GM19240 (cell line): ENCODE results near the gene LPCAT1.
"Not testable (repeated sequence)": the region's sequence is repeated elsewhere in the genome, so short reads cannot be mapped to it uniquely, and the experiment has no call there.

Experiments used
- DNase-seq: peaks from one replicate; pipeline ENCODE4 v3.0.0; 2011; ENCODE audit warnings: low spot score; ENCODE audit not compliant: insufficient read length

Gene LPCAT1

GRCh38 chr5:1509346-1510085, 14.2 kb downstream of the LPCAT1 start:
- no peak for DNase-seq

DNA sequence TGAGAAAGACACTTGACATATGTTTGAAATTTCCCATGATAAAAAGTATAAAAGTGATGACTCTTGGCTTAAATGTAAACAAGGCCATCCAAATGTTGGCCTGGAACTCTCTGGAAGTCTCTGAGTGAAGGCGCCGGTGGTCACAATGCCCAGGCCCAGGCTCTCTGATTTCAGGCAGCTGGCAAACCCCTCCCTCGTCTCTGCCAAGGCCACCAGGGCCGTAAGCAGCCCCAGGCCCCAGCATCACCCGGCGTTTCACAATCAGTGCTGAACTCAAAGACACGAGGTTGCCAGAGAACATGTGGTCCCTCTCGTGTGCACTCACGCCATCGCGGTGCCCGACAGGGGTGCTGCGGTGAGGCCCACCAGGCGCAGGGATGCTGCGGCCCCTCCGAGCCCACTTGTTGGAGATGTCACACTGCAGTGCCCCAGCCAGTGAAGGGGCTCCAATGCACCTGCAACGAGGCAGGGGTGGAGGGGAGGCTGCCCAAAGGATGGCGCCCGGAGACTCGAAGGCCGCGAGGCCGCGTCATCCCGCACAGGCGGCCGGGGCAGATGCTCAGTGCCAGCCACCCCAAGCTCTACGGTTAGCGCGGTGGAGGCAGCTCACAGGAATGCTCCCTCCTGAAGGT, 15.0 kb downstream of the LPCAT1 start:
- no peak for DNase-seq

DNA sequence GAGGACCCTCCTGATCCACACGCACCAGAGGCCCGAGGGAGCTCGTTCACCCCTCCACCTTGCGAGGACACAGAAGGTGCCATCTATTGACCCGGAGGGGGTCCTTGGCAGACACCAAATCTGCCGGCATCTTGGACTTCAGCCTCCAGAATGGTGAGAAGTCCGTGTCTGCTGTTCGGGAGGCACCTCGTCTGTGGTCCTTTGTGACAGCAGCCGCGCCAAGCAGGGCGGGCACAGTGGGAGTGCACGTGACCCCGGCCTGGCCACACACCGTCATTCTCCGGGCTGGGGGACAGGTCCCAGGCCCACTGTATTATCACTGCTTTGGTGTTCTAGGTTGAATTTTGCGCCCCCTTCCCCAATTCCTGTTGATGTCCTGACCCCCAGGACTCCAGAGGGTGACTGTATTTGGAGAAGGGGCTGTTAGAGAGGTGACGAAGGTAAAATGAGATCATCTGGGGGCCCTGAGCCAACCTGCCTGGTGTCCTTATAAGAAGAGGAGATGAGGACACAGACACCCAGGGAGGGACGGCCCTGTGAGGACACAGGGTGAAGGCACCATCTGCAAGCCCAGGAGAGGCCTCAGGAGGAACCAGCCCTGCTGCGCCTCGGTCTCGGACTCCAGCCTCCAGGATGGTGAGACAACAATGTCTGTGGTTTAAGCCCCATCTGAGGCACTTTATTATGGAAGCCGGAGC, 15.7 kb downstream of the LPCAT1 start:
- DNase-seq: no peak

GRCh38 chr5:1507457-1507856, 16.3 kb downstream of the LPCAT1 start:
- no peak for DNase-seq

- DNase-seq: no peak
Observed at GRCh38 chr5:1507014-1507375, 16.8 kb downstream of the LPCAT1 start.

GRCh38 chr5:1506242-1507013, 17.3 kb downstream of the LPCAT1 start:
- no peak for DNase-seq

DNA sequence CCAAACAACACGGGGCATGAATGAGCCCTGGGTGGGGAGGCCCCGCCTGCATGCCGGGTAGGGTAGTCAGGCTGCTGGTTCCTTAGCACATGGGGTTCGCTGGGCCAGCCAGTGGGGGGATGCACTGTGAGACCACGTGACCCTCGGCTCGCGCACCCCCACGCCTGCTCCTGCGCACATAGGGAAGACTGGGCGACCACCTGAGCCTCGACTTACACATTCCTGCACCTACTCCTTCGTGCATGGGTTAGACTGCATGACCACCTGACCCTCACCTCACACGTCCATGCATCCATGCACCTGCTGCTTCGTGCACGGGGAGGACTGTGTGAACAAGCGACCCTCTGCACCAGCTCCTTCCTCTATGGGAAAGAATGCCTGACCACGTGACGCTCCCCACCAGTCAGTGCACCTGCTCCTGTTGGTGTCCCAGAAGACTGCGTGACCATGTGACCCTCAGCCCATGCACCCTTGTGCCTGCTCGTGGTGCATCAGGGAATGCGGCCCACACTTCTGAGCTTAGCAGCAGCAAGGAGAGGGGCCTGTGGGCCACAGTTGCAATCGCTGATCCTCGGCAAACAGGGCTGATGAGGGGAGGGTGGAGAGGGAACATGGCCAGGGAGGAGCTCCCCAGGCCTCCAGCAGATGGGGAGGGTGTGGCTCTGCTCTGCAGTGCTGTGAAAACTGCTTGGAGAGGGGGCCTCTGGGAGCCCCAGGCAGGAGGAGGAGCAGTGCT, 18.1 kb downstream of the LPCAT1 start:
- no peak for DNase-seq

DNA sequence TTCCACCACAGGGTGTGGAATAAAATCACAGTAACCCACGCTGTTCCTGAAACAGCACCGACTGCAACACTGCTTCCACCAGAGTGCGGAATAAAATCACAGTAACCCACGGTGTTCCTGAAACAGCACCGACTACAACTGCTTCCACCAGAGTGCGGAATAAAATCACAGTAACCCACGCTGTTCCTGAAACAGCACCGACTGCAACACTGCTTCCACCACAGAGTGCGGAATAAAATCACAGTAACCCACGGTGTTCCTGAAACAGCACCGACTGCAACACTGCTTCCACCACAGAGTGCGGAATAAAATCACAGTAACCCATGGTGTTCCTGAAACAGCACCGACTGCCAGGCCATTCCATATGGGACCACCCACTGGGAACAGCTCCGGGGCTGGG, 18.7 kb downstream of the LPCAT1 start:
- not testable (repeated sequence) for DNase-seq

DNA sequence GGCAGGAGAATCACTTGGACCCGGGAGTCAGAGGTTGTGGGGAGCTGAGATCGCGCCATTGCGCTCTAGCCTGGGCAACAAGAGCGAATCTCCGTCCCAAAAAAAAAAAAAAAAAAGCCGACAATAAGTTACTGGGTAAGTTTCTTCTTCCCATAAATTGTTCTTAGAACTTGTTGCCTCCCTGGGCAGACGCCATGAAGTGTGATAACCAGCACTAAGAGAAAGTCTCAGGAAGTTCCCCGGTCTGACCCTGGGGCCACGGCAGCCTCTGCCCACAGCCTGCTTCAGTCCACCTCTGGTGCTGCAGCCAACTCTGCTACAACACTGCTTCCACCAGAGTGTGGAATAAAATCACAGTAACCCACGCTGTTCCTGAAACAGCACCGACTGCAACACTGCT, 19.1 kb downstream of the LPCAT1 start:
- no peak for DNase-seq

DNA sequence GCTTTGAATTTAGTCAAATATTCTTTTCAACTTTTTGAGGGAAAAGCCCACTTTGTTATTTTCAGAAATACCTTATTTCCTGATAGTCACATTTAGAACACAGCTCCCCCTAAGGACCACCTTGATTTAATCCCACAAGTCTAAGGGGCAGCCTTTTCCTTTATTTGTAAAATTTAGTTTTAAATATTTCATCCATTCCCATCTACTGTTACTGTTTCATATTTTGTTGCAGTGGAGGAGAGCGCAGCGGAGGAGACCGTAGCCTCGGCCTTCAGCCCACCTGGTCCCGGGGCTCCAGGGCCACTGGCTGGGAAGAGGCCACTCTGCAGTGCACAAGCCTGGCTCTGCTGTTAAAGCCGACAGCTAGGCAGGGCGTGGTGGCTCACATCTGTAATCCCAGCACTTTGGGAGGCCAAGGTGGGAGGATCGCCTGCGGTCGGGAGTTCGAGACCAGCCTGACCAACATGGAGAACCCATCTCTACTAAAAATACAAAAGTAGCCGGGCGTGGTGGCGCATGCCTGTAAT, 19.6 kb downstream of the LPCAT1 start:
- DNase-seq: no peak

DNA sequence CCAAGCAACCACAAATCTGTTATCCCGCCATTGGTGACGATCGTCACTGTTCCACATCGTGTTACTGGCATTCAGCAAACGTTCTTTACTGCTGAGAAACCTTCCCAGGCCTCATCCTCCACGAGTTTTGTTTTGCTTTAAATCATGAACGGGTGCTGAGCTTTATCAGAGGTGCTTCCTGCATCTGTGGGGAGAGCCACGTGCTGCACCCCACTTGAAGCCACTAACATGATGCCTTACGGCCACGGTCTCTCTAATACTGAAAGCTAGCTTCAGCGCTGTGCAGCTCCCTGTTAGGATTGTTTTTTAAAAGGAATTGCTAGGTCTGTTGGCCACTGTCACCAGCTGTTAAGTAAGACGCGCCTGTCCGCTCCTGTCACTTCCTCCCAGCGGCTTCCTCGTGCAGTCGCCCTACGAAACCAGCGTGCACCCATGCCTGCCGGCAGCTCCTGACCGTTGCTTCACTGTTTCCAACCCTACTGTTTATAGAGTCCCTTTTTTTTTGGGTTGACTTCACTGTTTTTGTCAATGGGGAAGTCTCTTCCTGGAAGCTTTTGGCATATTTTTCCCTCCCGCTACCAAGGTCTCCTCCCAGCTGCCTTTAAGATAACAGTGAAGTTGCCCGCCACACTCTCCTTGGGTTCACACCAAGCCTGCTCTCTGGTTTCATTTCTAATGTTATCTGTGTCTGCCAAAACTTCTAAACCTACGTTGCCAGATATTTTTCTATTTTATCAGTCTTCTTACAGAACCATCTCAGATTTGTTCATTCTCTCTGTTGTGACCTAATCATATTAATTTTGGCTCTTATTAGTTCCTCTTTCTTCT, 20.3 kb downstream of the LPCAT1 start:
- no peak for DNase-seq

GRCh38 chr5:1502737-1503120, 21.0 kb downstream of the LPCAT1 start:
- DNase-seq: no peak

DNA sequence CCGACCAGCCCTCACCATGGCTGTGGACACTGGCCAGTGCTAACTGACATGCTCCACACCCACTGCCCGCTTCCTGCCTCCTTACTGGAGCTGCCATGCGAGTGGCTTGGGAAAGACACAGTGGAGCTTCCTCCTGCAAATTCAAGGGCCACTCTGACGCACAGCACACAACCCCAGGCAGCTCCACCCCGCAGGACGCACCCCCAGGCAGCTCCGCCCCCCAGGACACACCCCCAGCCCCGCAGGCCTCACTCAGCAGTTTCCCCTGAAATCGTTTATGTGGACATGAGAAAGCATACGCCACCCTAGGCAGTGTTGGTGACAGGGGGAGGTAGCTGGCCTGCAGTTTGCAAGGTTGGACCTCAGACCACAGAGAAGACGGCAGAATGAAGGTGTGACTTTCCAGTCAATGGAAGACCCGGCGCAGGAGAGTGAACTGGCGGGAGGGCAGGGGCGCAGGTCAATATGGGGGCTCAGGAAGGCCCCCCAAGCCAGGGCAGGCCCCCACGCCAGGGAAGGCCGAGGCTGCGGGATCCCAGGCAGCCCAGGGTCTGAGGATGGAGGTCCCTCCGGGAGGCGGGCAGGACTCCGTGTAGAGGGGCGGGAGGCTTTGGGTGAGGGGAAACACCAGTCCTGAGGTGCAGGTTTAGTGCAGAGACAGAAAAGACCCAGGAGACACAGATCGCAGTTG, 21.6 kb downstream of the LPCAT1 start:
- no peak for DNase-seq

- DNase-seq: no peak
Observed at GRCh38 chr5:1501372-1502045, 22.3 kb downstream of the LPCAT1 start.

DNA sequence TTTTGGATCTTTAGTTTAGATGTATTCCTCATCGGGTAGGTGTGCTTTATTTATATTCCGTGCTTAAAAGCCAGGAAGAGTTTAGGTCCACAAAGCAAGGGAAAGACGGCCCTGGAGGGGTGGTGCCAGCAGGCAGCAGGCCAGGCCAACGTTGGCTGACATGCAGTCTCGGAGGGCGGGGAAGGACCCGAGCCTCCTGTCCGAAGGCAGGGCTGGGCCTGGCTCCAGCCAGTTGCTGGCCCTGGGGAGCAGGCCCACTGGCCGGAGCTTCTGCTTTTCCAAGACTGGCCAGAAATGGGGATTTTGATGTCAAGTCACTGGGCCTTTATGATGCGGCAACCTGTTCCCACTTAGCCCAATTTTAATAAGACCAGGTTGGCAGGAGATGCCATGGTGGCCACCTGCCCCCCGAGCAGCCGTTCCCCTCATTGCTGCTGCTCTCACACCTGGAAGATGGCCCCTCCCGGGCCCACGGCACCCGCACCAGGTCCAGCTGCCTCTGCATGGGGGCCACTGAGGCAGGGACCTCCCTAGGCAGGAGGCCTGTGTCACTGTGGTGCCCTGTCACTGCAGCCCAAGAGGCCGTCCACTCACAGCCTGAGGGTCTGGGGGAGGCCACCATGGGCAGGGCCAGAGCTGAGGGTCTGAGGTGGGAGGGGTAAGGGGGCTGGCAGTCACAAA, 23.2 kb downstream of the LPCAT1 start:
- DNase-seq: no peak

DNA sequence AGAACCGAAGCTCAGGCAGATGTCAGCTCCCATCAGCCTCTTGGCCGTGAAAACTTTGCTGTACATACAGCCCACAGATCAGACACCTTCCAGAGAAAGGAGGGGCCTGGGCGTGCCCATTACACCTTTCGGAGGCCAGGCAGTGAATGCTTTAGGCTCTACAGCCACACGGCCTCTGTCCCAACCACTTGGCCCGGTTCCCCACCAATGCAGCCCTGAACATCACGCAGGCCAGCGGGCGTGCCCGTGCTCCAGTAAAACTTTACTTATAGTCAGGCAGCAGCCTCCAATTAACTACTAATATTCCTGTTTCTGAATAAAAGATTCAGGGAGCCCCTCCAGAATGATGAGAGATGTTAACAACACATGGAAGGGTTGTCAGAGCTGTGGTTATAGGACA, 23.9 kb downstream of the LPCAT1 start:
- no peak for DNase-seq

DNA sequence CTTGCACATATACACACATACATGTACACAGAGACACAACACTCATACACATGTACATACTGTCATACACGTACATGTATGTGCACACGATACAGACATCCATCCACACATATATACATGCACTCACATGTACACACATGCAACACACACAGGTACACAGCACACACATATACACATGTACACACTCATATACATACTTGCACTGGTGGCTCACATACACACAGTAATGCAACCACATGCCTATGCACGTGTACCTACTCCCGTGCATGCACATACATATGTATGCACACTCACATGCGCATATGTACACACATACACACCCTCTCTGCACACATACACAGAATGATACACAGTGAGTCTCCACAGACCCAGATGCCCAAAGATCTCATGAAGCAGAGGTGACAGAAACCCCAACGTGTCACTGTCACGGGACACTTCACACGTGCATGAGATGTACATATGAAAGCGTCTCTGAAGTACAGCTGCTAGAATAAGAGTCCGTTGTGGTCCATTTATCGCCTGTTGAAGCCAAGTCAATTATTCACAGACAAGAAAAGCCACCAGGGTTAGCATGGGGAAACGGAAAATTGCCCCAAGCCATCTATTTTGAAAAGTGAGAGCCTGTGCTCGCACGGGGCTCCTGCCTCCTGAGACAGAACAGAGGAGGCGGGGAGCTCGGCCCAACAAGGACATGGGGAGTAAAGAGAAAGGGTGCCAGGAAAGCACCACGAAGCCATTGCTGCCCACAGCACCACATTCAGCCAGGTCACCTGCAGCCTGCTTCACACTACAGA, 24.9 kb downstream of the LPCAT1 start:
- no peak for DNase-seq
